OCI-LY1 (cell line): Measurements from ENCODE around the gene PLEKHA6.

Experiments used
- EZH2 ChIP-seq: fragments of 200-600 bp; sonication (generic), shearing (Covaris generic); IDR thresholded peaks from 2 replicates; pipeline ENCODE4 v1.8.0; 2017; ENCODE audit warnings: borderline replicate concordance, mixed run types, mild to moderate bottlenecking, antibody characterized with exemption, low read length, moderate library complexity, mixed read lengths
- TF ChIP-seq, protein P1 (sequence below): fragments of 200-600 bp; sonication (generic), shearing (Covaris generic); IDR thresholded peaks from 2 replicates; pipeline ENCODE4 v1.5.1; 2017; ENCODE audit warnings: mild to moderate bottlenecking, antibody characterized with exemption, low read length, moderate library complexity, mixed read lengths

DNA sequence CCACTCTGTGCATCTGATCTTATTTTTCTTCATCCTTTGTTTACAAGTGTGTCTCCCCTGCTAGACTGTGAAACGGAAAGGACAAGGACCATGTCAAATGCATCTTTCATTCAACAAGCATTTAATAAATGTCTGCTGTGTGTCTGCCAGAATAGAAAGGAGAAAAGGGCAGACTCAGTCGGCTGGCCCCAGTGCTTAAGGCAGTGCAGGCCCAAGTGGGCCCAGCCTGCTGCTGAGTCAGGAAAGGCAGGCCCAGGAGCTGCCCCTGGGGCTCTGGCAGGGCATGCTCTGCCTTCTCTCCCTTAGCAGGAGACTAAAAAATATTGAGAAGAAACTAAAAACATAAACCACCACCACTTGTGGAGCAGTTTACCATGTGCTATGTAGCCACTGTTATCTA, 38.1 kb downstream of the PLEKHA6 start:
- TF ChIP-seq, protein P1, sequence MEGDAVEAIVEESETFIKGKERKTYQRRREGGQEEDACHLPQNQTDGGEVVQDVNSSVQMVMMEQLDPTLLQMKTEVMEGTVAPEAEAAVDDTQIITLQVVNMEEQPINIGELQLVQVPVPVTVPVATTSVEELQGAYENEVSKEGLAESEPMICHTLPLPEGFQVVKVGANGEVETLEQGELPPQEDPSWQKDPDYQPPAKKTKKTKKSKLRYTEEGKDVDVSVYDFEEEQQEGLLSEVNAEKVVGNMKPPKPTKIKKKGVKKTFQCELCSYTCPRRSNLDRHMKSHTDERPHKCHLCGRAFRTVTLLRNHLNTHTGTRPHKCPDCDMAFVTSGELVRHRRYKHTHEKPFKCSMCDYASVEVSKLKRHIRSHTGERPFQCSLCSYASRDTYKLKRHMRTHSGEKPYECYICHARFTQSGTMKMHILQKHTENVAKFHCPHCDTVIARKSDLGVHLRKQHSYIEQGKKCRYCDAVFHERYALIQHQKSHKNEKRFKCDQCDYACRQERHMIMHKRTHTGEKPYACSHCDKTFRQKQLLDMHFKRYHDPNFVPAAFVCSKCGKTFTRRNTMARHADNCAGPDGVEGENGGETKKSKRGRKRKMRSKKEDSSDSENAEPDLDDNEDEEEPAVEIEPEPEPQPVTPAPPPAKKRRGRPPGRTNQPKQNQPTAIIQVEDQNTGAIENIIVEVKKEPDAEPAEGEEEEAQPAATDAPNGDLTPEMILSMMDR, result no peak
- no peak for TF ChIP-seq EZH2
